Stimulated activated CD8-positive, alpha-beta memory T cell treated with anti-CD3 and anti-CD28 coated beads, Interleukin-15, amount 100 ng/mL, for 4 hours (primary cell): ENCODE data around the gene TOP3A.

Experiments
- DNase-seq, 2 donors: peaks; one replicate each; pipeline ENCODE4 v3.0.0-alpha.2; 2020; ENCODE audit warnings: low read depth in 2 of 2

TOP3A gene

DNA sequence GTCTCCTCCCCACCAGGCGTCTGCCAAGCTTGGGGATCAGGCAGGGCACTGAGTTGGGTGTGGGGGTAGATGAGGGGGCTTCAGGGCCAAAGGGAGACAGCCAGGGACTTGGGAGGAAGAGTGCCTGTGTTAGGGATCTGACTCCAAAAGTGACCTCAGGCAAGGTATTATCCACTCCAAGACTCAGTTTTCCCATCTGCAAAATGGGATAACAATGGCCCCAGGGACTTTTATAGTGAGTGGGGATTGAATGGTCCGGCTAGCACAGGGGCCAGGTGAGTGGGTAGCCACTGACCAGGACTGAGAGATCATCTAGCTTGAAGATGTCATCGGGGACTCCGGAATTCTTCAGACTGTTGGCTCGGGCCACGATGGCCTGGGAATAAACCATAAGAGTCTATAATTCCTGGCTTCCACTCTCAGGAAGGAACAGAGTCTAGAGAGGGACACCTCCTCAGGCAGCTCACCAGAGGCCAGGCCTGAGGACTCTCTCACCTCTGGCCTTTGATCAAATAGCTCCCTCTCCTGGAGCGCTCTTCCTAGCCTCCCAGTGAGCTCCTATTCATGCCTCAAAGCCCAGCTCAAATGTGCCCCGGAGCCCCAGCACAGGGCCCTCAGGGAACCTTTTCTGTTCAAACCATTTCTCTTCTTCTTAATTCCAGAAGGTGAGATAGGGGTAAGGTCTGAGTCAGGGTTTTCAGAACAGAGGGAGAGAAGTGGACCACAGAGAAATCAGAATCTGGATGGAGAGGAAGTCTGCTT lies 59.7 kb downstream of the TOP3A start:
- no peak for DNase-seq

- no peak for DNase-seq
Observed at GRCh38 chr17:18253947-18254821, 60.6 kb downstream of the TOP3A start.

DNA sequence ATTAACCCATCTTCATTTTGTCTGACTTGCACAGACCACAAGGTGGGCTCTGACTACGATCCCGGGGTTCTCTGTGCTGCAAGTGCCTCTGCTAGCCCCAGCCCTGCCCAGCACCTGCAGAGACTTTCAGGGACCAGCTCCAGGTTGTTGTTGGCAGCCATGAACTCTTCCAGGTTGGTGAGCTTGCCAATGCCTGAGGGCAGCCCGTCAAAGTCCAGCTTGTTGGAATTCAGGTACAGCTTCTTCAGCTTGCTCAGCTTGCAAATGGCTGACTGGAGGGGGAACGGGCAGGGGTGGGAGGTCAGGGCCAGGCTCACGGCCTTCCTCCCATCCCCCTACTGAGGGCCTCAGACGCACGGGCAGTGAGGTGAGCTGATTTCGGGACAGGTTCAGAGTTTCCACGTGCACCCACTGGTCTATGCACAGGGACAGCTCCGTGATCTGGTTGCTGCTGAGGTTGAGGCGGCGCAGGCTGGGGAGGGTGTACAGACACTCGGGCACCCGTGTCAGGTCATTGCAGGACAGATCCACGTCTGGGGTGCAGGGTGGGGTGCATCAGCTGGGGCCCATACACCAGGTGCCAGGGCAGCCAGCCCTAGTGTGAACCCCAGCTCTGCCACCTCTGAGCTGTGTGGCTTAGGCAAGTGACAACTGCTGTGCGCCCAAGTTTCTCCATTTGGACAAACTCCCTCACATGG lies 61.5 kb downstream of the TOP3A start:
- no peak for DNase-seq

GRCh38 chr17:18252160-18252559 lies 62.6 kb downstream of the TOP3A start:
- no peak for DNase-seq

DNA sequence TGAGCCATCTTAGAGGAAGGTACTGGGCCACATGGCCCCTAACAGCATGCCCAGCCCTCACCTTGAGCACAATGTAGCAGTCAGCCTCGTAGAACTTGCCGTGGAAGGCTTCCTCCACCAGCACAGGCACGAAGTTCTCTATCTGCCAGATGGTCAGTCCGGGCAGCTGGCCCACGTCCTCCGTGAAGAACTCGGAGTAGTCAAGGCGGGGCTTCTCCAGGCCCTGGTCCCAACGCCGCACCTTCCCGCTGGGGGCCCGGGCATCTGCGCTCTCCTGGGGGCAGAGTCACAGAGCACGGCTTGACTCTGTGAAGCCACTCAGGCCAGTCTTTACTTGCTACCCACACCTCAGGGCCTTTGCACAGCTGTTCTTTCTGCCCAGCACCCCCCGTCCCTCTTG lies 63.6 kb downstream of the TOP3A start:
- DNase-seq = no peak

GRCh38 chr17:18250708-18251107 lies 64.1 kb downstream of the TOP3A start:
- no peak for DNase-seq

GRCh38 chr17:18250259-18250658 lies 64.5 kb downstream of the TOP3A start:
- DNase-seq = no peak

DNA sequence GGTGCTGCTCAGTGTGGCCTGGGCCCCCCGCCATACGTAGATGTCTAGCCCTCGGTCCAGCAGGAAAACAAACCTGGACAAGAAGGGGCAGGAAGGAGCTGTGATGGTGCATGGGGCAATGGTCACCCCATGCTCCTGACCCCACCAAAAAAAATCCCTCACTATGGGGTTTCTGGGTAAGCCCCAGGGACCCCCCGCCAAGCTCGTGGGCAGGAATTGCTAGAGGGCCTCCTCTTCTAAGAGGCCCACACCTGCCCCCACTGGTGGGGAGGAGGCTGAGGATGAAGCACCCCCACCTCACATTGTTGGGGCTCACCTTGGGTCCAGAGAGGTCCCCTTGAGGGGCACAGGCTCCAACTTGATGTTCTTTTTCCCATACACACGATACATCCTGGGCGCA lies 66.0 kb downstream of the TOP3A start:
- no peak for DNase-seq

GRCh38 chr17:18248300-18248731 lies 66.5 kb downstream of the TOP3A start:
- DNase-seq = peak; percentile 27 to 28

DNA sequence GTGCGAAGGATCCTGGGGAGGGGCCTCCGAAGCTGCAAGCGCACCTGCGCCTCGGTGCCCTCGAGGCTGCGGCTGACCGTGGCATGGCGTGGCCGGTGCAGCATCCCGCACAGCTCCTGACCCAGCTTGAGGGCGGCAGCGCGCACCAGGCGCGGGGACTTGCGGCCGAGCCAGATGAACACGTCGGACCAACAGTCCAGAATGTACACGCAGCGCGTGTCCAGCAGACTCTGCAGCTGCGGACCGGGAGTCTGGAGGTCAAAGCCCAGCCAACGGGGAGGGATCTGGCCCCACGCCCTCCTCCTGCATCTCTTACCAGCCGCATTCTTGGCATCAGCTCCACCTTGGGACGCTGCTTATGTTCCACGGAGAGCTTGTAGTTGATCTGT lies 67.2 kb downstream of the TOP3A start:
- no peak for DNase-seq

DNA sequence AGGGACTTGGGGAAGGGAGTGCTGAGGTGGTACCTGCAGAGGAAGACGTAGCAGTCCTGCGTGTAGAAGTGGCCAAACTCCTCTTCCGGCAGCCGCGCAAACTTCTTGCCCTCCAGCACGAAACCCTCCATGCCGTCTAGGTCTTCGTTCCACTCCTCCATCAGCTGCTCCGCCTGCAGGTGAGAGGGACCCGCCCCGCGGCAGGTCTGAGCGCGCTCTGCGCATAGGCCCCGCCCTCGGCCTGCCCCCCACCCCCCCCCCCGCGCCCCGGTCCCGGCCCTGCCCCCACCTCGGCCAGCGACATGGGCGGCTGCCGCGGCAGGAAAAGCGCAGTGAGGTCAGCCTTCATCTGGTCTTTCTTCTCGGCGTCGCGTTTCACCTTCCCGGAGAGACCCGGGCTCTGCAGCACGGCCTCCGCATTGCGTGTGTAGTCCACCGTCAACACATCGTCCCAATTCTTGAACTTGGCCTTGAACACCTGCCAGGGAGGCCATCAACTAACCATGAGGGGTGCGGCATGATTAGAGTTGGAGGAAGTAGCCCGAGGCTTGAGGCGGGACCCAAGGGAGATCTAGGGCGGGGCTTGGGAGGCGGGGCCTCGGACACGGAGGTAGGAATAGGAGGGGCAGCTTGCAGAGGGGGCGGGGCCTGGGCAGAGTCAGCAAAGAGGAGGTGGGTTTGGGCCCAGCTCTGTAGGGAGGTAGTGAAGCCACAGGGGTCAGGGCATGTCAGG lies 67.7 kb downstream of the TOP3A start:
- no peak for DNase-seq

GRCh38 chr17:18246109-18246725 lies 68.6 kb downstream of the TOP3A start:
- DNase-seq = no peak

DNA sequence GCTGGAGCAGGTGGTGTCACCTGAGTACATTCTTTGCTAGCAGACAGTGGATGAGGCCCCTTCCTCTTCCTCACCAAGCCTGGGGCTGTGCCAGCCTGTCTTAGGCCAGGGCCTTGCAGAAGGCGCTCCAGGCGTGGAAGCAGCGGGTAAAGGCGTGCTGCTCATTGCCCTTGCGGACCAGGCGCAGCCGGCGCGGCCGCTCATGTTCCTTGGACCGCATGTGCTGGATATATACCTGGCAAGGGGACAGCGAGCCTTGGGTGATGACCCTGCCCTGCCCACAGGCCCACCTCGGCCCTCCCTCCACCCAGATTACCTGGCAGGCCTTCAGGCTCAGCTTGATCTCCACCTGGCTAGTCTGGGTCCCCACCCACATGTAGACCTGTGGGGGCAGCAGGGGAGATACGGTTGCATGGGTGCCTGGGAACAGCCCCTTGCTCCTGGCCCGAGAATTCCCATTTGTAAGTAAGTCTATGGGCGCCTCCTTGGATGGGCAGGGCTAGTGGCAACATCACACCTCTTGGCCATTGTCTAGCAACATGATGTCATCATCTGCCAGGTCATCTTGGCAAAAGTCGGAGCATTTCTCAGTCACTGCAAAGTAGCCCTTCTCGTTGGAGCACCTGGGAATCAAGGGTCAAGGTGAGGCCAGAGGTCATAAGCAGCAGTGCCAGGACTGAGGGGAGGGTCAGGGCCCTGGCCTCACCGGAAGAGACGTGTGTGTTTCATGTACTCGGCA lies 69.6 kb downstream of the TOP3A start:
- no peak for DNase-seq

- no peak for DNase-seq
Observed at GRCh38 chr17:18241229-18241871, 73.4 kb downstream of the TOP3A start.

GRCh38 chr17:18240449-18240848 lies 74.3 kb downstream of the TOP3A start:
- DNase-seq = no peak

DNA sequence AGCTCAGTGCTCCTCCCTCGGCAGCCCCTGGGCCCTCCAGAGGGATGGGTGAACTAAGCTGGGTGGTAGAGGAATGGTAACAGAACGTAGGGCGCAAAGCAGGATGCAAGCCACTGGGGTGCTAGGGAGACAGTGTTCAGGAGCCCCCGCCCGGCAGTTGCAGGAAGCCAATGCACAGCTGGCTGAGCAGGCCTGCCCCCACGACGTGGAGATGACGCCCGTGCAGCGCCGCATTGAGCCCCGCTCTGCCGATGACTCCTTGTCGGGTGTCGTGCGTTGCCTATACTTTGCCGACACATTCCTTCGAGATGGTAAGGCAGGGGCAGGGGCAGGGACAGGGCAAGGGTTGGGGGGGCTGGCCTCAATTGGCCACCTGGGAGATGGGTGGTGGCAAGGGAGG lies 76.5 kb downstream of the TOP3A start:
- DNase-seq = no peak

- DNase-seq = no peak
Observed at GRCh38 chr17:18237461-18237860, 77.3 kb downstream of the TOP3A start.

- no peak for DNase-seq
Observed at GRCh38 chr17:18236494-18236893, 78.3 kb downstream of the TOP3A start.

DNA sequence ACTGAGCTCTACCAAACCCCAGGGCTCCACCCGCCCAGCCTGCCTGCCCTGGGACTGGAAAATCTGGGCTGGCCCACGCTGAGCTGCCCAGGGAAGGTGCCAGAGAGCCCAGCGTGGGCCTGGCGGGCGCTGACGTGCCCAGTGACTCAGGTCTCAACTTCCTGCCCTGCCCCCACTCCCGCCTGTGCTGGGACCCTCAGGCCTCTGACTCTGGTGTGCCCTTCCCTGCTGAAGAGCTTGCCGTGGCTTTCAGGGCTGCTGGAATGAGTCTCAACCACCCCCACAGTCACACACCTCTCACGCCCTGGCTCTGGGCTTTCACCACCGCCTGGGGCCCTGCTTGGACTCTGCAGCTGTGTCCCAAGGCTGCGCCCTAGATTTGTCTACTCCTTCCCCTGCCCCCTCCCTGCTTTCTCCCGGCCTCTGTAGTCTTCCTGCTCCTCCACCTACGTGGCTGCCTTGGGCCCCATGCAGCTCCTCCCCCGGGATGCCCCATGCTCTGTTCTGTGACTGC lies 79.0 kb downstream of the TOP3A start:
- DNase-seq = no peak

- DNase-seq = no peak
Observed at GRCh38 chr17:18234853-18235380, 79.9 kb downstream of the TOP3A start.
